ENCODE data around the gene USH2A. TPM values are rescaled to one million over a fixed set of nuclear protein-coding genes. Genes with fewer than 3 reads are reported as not detected.

Gene USH2A
- polyA plus RNA-seq, 1 of the 3 experiments (the other 2 are of a cell fraction), result under 0.01 TPM

DNA sequence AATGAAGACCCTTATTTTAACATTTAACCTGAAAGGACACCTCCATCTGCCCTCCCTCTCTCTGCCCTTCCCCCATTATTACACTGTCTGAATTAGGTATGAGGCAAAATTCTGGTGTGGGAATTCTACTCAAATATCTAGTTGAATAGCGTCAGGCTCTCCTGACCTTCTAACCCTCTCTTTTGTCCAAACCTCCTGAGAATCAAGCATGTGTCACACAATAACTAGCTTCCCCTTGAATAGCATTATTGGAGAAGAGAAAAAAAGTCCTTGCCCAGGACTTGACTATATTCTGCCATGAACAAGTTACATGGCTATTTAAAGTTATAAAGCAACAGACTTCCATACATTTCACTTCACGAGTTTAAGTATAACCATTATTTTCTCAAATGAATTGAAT lies 35.5 kb downstream of the USH2A start:
- CTCF ChIA-PET, result interaction anchor here (0.9 kb wide), 1 partner anchor 19 kb away, joined by 4 read pairs; no protein-coding TSS in a partner anchor
- Histone ChIP-seq H3K36me3 (replicated peaks in 1 of 2; ENCODE audit: control insufficient read depth in 1 of 2, insufficient read depth in 2 of 2, low read length in 1 of 2) (no peaks in the 10 kb centered on the region), H3K4me1 (ENCODE audit: control insufficient read depth in 1 of 2, insufficient read depth in 2 of 2, low read depth in 1 of 2, low read length in 1 of 2) (no peaks in the 10 kb centered on the region; a peak in 1 of 4 replicates), H3K27ac (ENCODE audit: low read depth in 2 of 2, low read length in 1 of 2) (no peak overlapping the region), H3K4me3 (ENCODE audit: low read depth in 2 of 2, low read length in 1 of 2) (no peak overlapping the region), H3K9ac (no peak overlapping the region), H3K9me3 (no peaks in the 10 kb centered on the region), H2AFZ (ENCODE audit: low read depth) (no peak overlapping the region), H3K27me3 (ENCODE audit: insufficient read depth) (no peaks in the 10 kb centered on the region), H3F3A (replicated peaks; ENCODE audit: insufficient read depth) (no peaks in the 10 kb centered on the region), H3K9me2 (no peaks in the 10 kb centered on the region), H3K79me2 (ENCODE audit: insufficient read depth) (no peaks in the 10 kb centered on the region), H3K4me2 (no peak overlapping the region), H4K20me1 (ENCODE audit: insufficient read depth) (no peaks in the 10 kb centered on the region)
- WGBS (ENCODE audit: low lambda C conversion rate), result 77% methylated on average over 2 of the region's 2 CpGs
- TF ChIP-seq POLR2AphosphoS5 (IDR thresholded peaks at IDR 0.05; ENCODE audit: low read depth, low read length), result no peak
- no peak for TF ChIP-seq GABPA (IDR thresholded peaks at IDR 0.05; ENCODE audit: low read depth)
- no peak for TF ChIP-seq RFX5 (IDR thresholded peaks at IDR 0.05; ENCODE audit: low read length)
- no peak for TF ChIP-seq MXI1 (IDR thresholded peaks at IDR 0.05; ENCODE audit: low read depth, low read length)
- TF ChIP-seq JUND (IDR thresholded peaks at IDR 0.05), result no peak
- POLR2A ChIA-PET, result no interaction called here
- DNase-seq, result no peak

DNA sequence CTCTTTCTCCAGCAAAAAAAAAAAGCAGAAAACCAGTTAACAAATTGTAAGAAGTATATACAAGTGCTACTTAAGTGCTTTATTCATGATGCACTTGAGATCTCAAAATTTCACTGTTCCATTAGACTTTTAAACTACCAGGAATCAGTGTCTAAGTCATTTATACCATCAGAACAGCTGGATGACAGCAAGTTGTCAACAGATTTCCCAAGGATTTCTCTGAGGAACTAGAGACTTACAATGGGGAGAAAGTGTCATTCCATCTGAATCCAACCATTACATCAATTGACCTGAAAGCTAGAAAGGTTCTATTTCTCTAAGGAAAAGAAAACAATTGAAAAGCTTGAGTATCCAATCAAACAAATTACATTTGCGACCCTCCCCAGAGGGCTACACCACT lies 43.8 kb downstream of the USH2A start:
- CTCF ChIA-PET, result interaction anchor here (0.8 to 2.7 kb wide), 2 partner anchors 19 to 1114 kb away, joined by 3 to 8 read pairs; no protein-coding TSS in a partner anchor
- H3K9me3 ChIP-seq, result no peaks in the 10 kb centered on the region
- TF ChIP-seq NFIC (IDR thresholded peaks at IDR 0.05; ENCODE audit: borderline replicate concordance) (no peak), FOXJ3 (CRISPR knock-in tag; IDR thresholded peaks at IDR 0.05) (no peak), NRF1 (IDR thresholded peaks at IDR 0.05; ENCODE audit: low read depth, low read length) (no peak), FOSL2 (IDR thresholded peaks at IDR 0.05; ENCODE audit: borderline replicate concordance, low read depth) (no peak), ZBTB33 (IDR thresholded peaks at IDR 0.05; ENCODE audit: borderline replicate concordance, low read depth) (no peak), TAF1 (IDR thresholded peaks at IDR 0.05; ENCODE audit: borderline replicate concordance, low read depth, low read length) (no peak), USF1 (IDR thresholded peaks at IDR 0.05; ENCODE audit: borderline replicate concordance, low read depth) (no peak)
- no peak overlapping the region for H2AFZ ChIP-seq (ENCODE audit: low read depth)
- no peak overlapping the region for H3K4me2 ChIP-seq
- no peak overlapping the region for H3K27ac ChIP-seq (ENCODE audit: low read depth in 2 of 2, low read length in 1 of 2)
- H3K4me1 ChIP-seq (ENCODE audit: control insufficient read depth in 1 of 2, insufficient read depth in 2 of 2, low read depth in 1 of 2, low read length in 1 of 2), result no peaks in the 10 kb centered on the region; a peak in 1 of 4 replicates
- no peaks in the 10 kb centered on the region for H3K27me3 ChIP-seq (ENCODE audit: insufficient read depth)
- POLR2A ChIA-PET, result no interaction called here
- WGBS (ENCODE audit: low lambda C conversion rate), result 69% methylated on average over 1 of the region's 1 CpG
- H3K9me2 ChIP-seq, result no peaks in the 10 kb centered on the region
- no peaks in the 10 kb centered on the region for H4K20me1 ChIP-seq (ENCODE audit: insufficient read depth)
- H3F3A ChIP-seq (replicated peaks; ENCODE audit: insufficient read depth), result no peaks in the 10 kb centered on the region
- no peak overlapping the region for H3K4me3 ChIP-seq (ENCODE audit: low read depth in 2 of 2, low read length in 1 of 2)
- no peaks in the 10 kb centered on the region for H3K79me2 ChIP-seq (ENCODE audit: insufficient read depth)
- DNase-seq, result no peak
- H3K9ac ChIP-seq, result no peak overlapping the region
- no peaks in the 10 kb centered on the region for H3K36me3 ChIP-seq (replicated peaks in 1 of 2; ENCODE audit: control insufficient read depth in 1 of 2, insufficient read depth in 2 of 2, low read length in 1 of 2)
